ENCODE measurements around the gene CACNA2D3.

DNA sequence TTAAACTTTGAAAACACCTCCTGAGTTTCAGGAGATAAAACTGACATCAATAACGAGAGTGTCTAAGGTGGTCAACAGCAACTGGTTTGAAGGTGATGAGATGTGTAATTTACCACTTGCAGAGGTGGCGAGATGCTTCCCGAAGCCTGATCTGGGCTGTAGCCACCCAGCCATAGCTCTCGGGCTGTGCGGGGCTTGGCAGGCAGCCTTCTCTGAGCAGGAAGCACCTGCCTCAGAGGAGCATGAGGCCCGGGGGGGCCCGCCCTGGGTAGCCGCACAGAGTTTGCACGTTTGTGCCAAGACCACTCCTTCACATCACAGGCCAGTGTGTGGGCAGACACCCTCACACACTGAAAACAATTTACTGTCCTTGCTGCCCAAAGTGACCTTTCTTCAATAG, 220.3 kb downstream of the CACNA2D3 start:
- TF ChIP-seq, protein P1, sequence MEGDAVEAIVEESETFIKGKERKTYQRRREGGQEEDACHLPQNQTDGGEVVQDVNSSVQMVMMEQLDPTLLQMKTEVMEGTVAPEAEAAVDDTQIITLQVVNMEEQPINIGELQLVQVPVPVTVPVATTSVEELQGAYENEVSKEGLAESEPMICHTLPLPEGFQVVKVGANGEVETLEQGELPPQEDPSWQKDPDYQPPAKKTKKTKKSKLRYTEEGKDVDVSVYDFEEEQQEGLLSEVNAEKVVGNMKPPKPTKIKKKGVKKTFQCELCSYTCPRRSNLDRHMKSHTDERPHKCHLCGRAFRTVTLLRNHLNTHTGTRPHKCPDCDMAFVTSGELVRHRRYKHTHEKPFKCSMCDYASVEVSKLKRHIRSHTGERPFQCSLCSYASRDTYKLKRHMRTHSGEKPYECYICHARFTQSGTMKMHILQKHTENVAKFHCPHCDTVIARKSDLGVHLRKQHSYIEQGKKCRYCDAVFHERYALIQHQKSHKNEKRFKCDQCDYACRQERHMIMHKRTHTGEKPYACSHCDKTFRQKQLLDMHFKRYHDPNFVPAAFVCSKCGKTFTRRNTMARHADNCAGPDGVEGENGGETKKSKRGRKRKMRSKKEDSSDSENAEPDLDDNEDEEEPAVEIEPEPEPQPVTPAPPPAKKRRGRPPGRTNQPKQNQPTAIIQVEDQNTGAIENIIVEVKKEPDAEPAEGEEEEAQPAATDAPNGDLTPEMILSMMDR (IDR thresholded peaks at IDR 0.05), result no peak
- no peak for TF ChIP-seq POLR2A (IDR thresholded peaks at IDR 0.05)

Measured in uterus (tissue), 2 donors.